ENCODE data around the gene CCND1.
"Not testable (repeated sequence)": the region's sequence is repeated elsewhere in the genome, so short reads cannot be mapped to it uniquely, and the experiment has no call there.

CCND1 gene

DNA sequence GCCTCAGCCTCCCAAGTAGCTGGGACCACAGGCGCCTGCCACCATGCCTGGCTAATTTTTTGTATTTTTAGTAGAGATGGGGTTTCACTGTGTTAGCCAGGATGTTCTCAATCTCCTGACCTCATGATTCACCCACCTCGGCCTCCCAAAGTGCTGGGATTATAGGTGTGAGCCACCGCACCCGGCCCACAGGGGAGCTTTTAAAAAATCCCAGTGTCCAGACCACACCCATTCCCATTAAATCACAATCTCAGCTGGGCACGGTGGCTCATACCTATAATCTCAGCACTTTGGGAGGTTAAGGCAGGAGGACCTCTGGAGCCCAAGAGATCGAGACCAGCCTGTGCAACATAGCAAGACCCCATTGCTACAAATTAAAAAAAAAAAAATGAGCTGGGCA, 55.0 kb downstream of the CCND1 start:
- not testable (repeated sequence) for DNase-seq

- DNase-seq = no peak
These were observed 56.0 kb downstream of the CCND1 start for GRCh38 chr11:69696749-69697468.

DNA sequence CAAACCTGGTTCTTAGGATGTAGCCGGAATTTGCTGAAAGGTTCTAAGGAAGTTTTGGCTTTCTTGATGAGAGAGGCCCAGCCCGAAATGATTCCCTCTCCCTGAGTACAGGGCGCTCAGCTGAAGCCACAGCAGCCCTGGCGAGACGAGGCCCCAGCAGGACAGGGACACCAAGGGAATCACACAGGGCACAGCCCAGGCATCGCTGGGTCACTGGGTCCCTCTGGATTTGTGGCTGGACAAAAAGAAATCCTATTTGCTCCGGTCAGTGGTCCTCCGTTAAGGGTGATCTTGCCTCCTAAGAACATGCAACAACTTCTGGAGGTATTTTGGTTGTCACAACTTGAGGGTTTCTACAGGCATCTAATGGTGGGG, 56.5 kb downstream of the CCND1 start:
- no peak for DNase-seq

- no peak for DNase-seq
These were observed 56.9 kb downstream of the CCND1 start for GRCh38 chr11:69697861-69698260.

- DNase-seq = no peak
These were observed 57.4 kb downstream of the CCND1 start for GRCh38 chr11:69698362-69698761.

DNA sequence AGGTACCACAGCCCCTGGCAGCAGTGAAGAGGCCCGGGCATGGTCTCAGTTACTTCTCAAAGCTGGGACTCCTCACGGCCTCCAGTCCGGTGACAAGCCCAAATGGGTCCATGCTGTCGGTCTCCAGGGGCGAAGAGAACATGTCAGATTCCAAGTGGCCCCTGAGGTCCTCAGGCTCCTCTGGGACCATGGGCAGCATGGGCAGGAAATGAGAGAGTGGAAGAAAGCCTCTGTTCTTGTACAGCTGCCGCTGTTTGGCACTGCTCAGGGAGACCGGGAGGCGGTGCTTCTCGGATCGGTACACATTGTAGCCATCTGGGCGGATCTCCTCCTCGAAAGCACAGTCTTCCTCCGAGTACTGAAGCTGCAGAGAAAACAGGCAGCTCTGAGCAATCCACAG, 58.3 kb downstream of the CCND1 start:
- DNase-seq = no peak

GRCh38 chr11:69700278-69701140, 59.6 kb downstream of the CCND1 start:
- no peak for DNase-seq

- DNase-seq = no peak
These were observed 61.3 kb downstream of the CCND1 start for GRCh38 chr11:69702239-69702691.

DNA sequence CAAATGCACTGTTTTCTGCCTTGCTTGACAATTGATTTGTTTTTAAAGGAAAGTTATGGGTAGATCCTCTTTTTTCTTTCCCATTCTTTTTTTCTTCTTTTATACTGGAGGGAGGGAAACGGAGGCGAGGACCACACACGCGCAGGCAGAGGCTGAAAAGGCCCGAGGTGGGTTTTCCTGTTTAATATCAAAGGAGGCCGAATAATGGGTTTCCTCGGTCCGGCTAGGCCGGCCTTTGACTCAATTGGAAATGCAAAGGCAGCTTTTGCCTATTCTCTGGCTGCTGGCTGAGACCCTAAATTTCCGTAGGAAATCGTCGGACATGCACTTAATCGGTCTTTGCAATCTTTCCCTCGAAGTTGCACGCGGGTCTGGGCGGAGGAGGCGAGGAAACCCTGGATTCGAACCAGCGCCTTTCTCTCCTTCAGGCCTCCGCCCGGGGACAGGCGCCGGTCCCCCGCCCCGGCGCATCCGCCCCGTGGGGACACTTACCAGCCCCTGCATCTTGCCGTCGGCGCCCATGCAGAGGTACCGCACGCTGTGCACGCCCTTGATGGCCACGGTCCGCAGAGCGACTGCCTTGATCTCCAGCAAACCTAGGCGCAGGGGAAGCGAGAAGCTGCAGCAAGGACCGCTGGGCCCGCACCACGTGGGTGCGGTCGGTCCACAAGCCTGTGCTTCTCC, 62.0 kb downstream of the CCND1 start:
- no peak for DNase-seq

- DNase-seq = no peak
These were observed 62.5 kb downstream of the CCND1 start for GRCh38 chr11:69703453-69703767.
